Activated T-cell treated with anti-CD3 and anti-CD28 coated beads, Interleukin-2, amount 50 U/mL, for 4 hours (primary cell): ENCODE measurements around the gene HHATL. TPM values are rescaled to one million over a fixed set of nuclear protein-coding genes. Genes with fewer than 3 reads are reported as not detected.
"Not testable (repeated sequence)": the region's sequence is repeated elsewhere in the genome, so short reads cannot be mapped to it uniquely, and the experiment has no call there.

Source experiments
- ATAC-seq, 2 donors: fragments of 200-7000 bp; cut with Tn5 transposase; one replicate each; pipeline ENCODE4 v1.10.0; 2021
- DNase-seq: peaks from one replicate; pipeline ENCODE4 v3.0.0-alpha.2; 2020
- H3K27me3 Mint-ChIP-seq: one replicate; pipeline ENCODE4 v1.8.0; 2021; ENCODE audit warnings: low read depth, mixed read lengths
- H3K36me3 Mint-ChIP-seq: one replicate; pipeline ENCODE4 v1.8.0; 2022; ENCODE audit warnings: mixed read lengths; ENCODE audit not compliant: insufficient read depth
- H3K4me1 Mint-ChIP-seq: one replicate; pipeline ENCODE4 v1.8.0; 2021; ENCODE audit warnings: low read depth, mixed read lengths
- H3K4me3 Mint-ChIP-seq: one replicate; pipeline ENCODE4 v1.8.0; 2021; ENCODE audit warnings: mild to moderate bottlenecking, moderate library complexity, mixed read lengths
- H3K9me3 Mint-ChIP-seq: one replicate; pipeline ENCODE4 v1.8.0; 2021; ENCODE audit warnings: mixed read lengths
- total RNA-seq, 3 donors: library from RNA; stranded (reverse); gene quantifications; one replicate each; pipeline ENCODE4 v1.2.1, GENCODE V29; 2021

HHATL gene
- total RNA-seq, 3 donors from 2014 or later: not detected

DNA sequence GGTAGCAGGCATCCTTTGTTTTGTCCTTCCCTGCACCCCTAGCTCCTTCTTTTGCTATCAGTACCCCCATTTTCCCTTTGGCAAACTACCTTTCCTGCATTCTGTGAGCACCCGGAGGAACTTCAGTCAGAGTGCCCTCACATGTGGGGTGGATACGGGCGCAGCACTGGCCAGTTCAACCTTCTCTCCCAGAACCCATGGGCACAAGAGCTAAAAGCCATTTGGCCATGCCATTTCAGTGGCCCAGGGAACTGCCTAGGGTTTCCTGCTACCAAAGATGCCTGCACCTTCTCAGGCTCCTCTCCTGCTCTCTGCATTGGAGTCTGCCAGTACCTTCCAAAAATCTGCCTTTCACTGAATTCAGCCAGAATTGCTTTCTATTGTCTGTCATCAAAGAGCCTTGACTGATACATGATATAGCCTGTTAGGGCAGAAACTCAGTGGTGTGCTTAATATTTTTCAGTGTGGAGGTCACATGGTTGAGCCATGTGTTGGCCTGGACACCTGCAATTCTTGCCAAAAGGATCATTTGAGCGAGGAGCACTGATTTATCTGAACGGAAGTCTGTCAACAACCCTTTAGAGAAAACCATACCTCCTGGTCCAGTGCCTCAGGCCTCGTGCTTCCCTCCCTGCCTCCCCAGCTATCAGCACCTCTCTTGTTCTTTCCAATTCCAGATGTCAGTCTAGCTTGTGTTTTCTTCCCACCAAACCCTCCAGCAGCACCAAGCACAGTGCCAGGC is 27.0 kb upstream of the HHATL start:
- H3K36me3 Mint-ChIP-seq: no peaks in the 10 kb centered on the region
- H3K4me1 Mint-ChIP-seq: no peaks in the 10 kb centered on the region
- DNase-seq: no peak
- no peaks in the 10 kb centered on the region for H3K9me3 Mint-ChIP-seq
- H3K4me3 Mint-ChIP-seq: no peak overlapping the region
- H3K27me3 Mint-ChIP-seq: peaks cover 7% of the 10 kb centered on the region
- ATAC-seq: no peak

DNA sequence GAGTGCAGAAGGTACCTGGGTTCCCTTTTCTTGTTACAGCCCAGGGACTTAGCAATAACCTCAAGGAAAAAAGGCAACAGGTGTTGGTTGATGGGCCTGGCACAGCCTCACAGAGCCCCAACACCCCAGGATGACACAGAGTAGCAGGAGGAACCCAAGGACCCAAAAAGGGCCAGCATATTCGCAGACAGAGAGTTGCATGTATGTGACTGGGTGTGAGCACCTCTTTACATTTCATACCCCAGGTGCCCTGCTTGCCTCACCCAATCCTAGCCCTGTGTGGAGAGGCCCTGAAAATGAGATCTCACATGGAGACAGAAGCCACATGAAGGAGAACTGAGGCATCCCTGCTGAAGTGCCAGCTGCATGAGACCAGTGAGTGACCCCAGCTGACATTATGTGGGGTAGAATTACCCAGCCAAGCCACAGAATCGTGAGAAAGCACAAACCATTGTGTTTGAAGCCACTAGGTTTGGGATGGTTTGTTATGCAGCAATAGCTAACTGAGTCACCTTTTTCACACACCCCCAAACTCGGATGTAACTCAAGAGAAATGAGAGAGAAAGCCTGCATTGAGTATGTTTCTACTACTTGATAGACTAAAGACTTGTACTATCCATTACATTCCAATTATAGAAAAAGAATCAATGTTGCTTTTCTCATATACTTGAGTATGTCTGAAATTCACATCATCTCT is 26.2 kb upstream of the HHATL start:
- Mint-ChIP-seq H3K4me1 (no peaks in the 10 kb centered on the region), H3K9me3 (no peaks in the 10 kb centered on the region), H3K27me3 (peaks cover 13% of the 10 kb centered on the region), H3K4me3 (no peak overlapping the region), H3K36me3 (no peaks in the 10 kb centered on the region)
- ATAC-seq (no peak), DNase-seq (no peak)

DNA sequence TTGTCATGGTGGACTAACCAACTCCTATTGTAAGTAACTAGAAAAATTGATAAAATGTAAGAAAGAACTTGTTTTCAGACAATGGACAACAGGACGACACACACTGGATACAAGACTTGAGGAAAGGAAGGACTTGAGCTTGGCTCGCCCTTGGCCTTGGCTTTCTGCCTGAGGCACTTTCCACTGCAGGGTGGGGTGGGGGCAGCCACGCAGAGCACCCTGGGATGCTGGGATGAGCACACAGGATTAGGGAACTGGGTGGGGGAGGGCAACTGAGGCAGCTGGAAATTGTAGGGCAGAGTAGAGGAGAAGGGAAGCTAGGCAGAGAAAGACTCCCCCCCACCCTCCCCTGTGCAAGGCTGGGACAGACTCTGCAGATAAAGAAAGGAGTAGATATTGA is 25.5 kb upstream of the HHATL start:
- Mint-ChIP-seq H3K9me3 (no peaks in the 10 kb centered on the region), H3K4me3 (no peak overlapping the region), H3K4me1 (no peaks in the 10 kb centered on the region), H3K27me3 (peaks cover 13% of the 10 kb centered on the region), H3K36me3 (no peaks in the 10 kb centered on the region)
- no peak for ATAC-seq
- no peak for DNase-seq

DNA sequence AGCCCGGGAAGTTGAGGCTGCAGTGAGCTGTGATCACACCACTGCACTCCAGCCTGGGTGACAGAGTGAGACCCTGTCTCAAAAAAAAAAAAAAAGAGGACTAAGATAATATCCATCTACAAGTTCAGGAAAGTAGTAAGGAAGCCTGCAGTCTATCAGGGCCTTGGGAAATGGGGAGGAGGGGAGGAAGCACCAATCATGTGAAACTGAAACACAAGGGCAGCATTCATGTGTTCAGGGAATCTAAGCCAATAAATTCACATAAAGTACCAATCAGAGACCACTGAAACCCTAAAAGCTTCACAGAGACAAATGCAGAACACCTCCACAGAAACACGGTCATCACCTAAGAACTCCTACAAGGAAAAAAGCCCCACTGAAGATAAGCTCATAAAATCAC is 22.9 kb upstream of the HHATL start:
- H3K4me3 Mint-ChIP-seq: no peak overlapping the region
- H3K4me1 Mint-ChIP-seq: no peaks in the 10 kb centered on the region
- peaks cover 18% of the 10 kb centered on the region for H3K27me3 Mint-ChIP-seq
- ATAC-seq (no peak), DNase-seq (no peak)
- no peaks in the 10 kb centered on the region for H3K9me3 Mint-ChIP-seq
- no peaks in the 10 kb centered on the region for H3K36me3 Mint-ChIP-seq

DNA sequence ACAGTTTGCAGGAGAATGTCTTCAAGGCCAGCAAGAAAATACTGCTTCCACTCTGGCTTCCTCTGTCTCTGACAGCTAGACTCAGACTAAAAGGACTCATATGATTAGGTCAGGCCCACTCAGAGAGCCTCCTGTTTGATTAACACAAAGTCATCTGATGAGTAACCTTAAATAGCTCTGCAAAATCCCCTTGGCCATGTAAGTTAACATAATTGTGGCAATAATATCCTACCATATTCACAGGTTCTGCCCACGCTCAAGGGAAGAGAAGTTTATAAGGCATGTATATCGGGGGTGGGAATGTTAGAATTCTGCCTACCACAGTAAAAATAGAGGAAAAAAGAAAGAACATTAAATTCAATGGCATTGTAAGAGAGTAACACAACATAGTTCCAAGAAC is 20.6 kb upstream of the HHATL start:
- ATAC-seq: no peak

DNA sequence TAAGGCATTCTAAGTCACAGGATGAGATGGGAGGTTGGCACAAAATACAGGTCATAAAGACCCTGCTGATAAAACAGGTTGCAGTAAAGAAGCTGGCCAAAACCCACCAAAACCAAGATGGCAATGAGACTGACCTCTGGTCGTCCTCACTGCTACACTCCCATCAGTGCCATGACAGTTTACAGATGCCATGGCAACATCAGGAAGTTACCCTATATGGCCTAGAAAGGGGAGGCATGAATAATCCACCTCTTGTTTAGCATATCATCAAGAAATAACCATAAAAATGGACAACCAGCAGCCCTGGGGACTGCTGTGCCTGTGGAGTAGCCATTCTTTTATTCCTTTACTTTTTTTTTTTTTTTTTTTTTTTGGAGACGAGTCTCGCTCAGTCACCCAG is 19.8 kb upstream of the HHATL start:
- H3K36me3 Mint-ChIP-seq, H3K4me3 Mint-ChIP-seq, H3K4me1 Mint-ChIP-seq, DNase-seq, H3K9me3 Mint-ChIP-seq, ATAC-seq: not testable (repeated sequence)
- H3K27me3 Mint-ChIP-seq: peaks cover 14% of the 10 kb centered on the region

More for the DNA sequence above, 20.6 kb upstream of the HHATL start:
- Mint-ChIP-seq H3K4me1 (no peaks in the 10 kb centered on the region), H3K4me3 (no peak overlapping the region), H3K36me3 (no peaks in the 10 kb centered on the region), H3K27me3 (peaks cover 14% of the 10 kb centered on the region), H3K9me3 (no peaks in the 10 kb centered on the region)
- DNase-seq: no peak

DNA sequence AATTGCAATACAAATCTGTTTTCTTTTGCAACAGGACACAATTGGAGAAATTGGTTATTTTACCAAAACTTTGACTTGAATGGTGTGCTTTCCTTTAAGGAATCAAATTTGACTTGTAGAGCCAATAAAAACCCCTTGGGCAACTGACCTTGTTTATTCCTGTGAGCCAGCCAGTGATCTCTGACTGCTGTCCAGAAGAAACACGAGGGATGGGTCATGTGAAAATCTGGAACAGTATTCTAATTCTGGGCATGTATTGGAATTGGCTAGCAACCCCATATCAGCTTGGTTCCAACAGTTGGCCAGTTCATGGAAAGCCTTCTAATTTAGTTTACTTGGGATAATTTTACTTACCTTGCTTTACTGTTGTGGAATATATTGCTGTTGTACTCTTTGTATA is 19.1 kb upstream of the HHATL start:
- DNase-seq (no peak), ATAC-seq (no peak)
- Mint-ChIP-seq H3K27me3 (peaks cover 14% of the 10 kb centered on the region), H3K4me1 (no peaks in the 10 kb centered on the region), H3K36me3 (no peaks in the 10 kb centered on the region), H3K9me3 (no peaks in the 10 kb centered on the region), H3K4me3 (no peak overlapping the region)

DNA sequence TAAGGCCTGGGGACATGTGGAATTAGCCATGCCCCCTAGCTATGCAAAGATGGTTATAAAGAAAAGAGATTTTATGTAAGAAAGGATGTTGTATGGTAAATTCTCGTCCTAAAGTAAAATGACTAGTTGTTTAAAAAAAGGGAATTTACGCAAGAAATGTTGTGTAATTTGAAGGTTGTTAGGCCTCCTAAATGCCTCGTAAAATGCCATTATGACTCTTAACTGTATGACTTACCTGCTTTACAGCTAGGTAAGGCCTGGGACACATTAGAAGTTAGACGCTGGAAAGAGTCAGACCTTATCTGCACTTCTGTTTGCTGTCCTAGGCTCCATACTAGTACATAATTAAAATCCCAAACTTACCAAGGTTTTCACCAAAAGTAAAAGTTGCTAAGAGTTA is 17.5 kb upstream of the HHATL start:
- Mint-ChIP-seq H3K4me3 (no peak overlapping the region), H3K9me3 (no peaks in the 10 kb centered on the region), H3K4me1 (no peaks in the 10 kb centered on the region), H3K36me3 (no peaks in the 10 kb centered on the region), H3K27me3 (peaks cover 10% of the 10 kb centered on the region)
- ATAC-seq (no peak), DNase-seq (no peak)

DNA sequence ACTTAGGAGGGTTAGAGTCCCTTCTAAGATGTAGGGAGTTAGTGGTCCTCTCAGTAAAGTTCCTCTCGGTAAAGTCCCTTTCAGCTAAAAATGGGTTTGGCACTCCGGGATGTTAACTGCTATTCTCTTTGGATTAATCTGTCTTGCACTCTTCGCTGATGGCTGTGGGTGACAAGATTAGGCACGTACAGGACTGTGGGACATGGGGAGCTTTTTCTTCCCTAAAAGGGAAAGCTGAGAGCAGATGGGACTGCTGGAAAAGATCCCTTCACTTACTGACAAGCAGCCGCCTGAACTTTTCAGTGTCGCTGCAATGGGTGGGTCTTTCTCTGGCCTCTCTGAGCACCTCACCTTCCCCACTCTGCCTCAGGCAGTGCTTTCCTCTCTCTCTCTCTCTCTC is 16.4 kb upstream of the HHATL start:
- Mint-ChIP-seq H3K4me3 (no peak overlapping the region), H3K9me3 (no peaks in the 10 kb centered on the region), H3K36me3 (no peaks in the 10 kb centered on the region), H3K27me3 (peaks cover 8% of the 10 kb centered on the region), H3K4me1 (no peaks in the 10 kb centered on the region)
- ATAC-seq: no peak
- DNase-seq: no peak

DNA sequence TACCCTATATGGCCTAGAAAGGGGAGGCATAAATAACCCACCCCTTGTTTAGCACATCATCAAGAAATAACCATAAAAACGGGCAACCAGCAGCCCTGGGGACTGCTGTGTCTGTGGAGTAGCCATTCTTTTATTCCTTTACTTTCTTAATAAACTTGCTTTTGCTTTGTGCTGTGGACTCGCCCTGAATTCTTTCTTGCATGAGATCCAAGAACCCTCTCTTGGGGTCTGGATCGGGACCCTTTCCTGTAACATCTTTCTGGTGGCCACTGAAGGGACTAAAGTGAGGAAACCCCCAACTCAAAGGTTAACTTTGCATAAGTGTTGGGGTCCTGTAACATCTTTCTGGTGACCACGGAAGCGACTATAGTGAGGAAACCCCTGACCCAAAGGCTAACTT is 15.7 kb upstream of the HHATL start:
- Mint-ChIP-seq H3K36me3 (no peaks in the 10 kb centered on the region), H3K9me3 (no peaks in the 10 kb centered on the region), H3K27me3 (peaks cover 8% of the 10 kb centered on the region), H3K4me3 (no peak overlapping the region), H3K4me1 (no peaks in the 10 kb centered on the region)
- ATAC-seq (no peak), DNase-seq (no peak)

DNA sequence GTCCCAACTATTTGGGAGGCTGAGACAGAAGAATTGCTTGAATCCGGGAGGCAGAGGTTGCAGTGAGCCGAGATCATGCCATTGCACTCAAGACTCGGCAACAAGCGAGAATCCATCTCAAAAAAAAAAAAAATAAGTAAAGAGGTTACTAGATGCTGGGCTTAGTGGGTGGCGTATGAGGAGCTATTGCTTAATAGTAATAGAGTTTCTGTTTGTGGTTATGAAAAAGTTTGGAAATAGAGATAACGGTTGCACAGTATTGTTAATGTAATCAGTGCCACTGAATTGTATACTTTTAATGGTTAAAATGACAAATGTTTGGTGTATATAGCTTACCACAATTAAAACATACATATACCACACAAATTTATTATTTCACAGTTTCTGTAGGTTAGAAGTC is 14.7 kb upstream of the HHATL start:
- peaks cover 8% of the 10 kb centered on the region for H3K27me3 Mint-ChIP-seq
- H3K9me3 Mint-ChIP-seq: no peaks in the 10 kb centered on the region
- no peak for DNase-seq
- no peak overlapping the region for H3K4me3 Mint-ChIP-seq
- no peaks in the 10 kb centered on the region for H3K4me1 Mint-ChIP-seq
- no peaks in the 10 kb centered on the region for H3K36me3 Mint-ChIP-seq
- no peak for ATAC-seq

DNA sequence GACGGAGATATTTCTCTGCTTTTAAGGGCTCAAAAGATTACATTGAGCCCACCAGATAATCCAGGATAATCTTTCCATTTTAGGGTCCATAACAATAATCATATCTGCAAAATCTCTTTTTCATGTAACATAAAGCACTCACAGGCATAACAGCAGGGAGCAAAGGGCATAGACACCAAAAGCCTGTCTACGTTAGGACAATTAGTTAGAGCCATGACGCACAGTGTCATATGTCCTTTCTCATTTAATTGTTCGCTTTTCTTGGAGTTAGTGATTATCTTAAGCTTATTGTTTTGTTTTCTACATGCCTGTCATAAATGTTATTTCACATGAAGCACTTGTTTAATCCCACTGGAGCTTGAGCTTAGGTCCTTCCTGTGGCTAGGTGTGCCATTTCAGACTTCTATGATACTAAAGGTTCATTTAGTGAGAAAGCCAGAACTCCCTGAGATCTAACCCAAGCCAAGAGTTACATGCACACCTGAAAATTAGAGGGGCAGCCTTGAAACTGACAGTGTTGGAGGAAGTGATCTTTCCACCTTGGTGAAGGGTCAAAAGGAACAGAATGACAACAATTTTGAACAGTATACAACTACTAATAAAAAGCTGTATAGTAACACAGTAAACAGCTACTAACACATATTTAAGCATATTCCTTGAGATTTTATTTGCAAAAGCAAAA is 11.7 kb upstream of the HHATL start:
- Mint-ChIP-seq H3K36me3 (no peaks in the 10 kb centered on the region), H3K4me1 (no peaks in the 10 kb centered on the region), H3K4me3 (no peak overlapping the region), H3K9me3 (no peaks in the 10 kb centered on the region), H3K27me3 (peaks cover 8% of the 10 kb centered on the region)
- no peak for DNase-seq
- ATAC-seq: no peak

DNA sequence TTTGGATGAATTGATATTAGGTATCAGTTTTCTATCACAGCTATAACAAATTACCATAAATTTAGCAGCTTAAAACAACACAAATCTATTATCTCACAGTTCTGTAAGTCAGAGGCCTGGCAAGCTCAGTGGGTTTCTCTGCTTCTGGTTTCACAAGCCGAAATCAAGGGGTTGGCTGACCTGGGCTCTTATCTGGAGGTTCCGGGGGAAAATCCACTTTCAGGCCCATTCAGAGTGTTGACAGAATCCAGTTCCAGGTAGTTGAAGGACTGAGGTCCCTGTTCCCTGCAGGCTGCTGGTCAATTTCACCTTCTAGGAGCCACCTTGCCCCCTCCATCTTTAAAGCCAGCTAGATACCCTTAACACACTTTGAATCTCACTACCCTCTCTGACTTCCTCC is 11.1 kb upstream of the HHATL start:
- Mint-ChIP-seq H3K4me3 (no peak overlapping the region), H3K36me3 (no peaks in the 10 kb centered on the region), H3K27me3 (peaks cover 13% of the 10 kb centered on the region), H3K4me1 (no peaks in the 10 kb centered on the region), H3K9me3 (no peaks in the 10 kb centered on the region)
- DNase-seq: no peak
- no peak for ATAC-seq

DNA sequence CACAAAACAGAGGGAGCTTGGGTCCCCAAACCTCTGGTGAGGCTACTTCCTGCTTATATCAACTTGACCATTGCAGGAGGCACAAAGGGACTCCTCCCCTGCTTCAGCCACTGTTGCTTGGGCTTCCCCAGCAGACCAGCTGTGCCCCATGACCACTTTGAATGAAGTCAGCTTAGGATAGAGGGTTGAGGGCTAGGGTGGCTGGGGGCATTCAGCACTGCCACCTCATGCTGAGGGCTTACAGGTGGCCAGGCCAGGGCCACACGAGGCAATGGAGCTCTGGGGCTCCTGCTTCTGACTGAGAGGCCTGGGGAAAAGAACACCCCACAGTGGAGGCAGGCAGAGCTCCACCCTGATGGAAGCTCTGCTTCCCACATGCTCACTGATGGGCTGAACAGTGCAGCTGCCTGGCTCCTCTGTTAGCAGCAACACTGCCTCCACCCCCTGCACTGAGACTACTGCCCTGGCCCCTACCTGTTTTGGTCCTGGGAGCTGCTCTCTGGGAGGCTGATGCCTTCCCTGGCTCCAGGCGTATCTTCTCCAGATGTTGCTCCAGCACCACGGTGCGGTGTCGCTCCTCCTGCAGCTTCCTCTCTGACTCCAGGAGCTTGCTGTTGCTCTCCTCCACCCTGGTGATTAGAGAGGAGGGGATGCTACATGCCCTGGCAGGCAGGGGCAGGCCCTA is 10.2 kb upstream of the HHATL start:
- Mint-ChIP-seq H3K4me1 (no peaks in the 10 kb centered on the region), H3K9me3 (no peaks in the 10 kb centered on the region), H3K36me3 (no peaks in the 10 kb centered on the region), H3K27me3 (peaks cover 15% of the 10 kb centered on the region), H3K4me3 (no peak overlapping the region)
- no peak for DNase-seq
- no peak for ATAC-seq
